NCI-H1092 treated with DMSO at 0.1 percent for 48 hours (cell line): Measurements from ENCODE around the gene TRIM44.
"Not testable (repeated sequence)": the region's sequence is repeated elsewhere in the genome, so short reads cannot be mapped to it uniquely, and the experiment has no call there.

ENCODE experiments used
- DNase-seq: peaks from one replicate; lab custom pipeline; 2025; lab: John Stamatoyannopoulos, UW

The TRIM44 gene

GRCh38 chr11:35672608-35673007 is 10.0 kb downstream of the TRIM44 start:
- no peak for DNase-seq

GRCh38 chr11:35675901-35676610 is 13.5 kb downstream of the TRIM44 start:
- no peak for DNase-seq

GRCh38 chr11:35676611-35676965 is 14.0 kb downstream of the TRIM44 start:
- no peak for DNase-seq

GRCh38 chr11:35677904-35678303 is 15.3 kb downstream of the TRIM44 start:
- DNase-seq, result no peak

- no peak for DNase-seq
Observed at GRCh38 chr11:35678471-35678870, 15.9 kb downstream of the TRIM44 start.

- no peak for DNase-seq
Observed at GRCh38 chr11:35678975-35679374, 16.4 kb downstream of the TRIM44 start.

GRCh38 chr11:35680506-35680905 is 17.9 kb downstream of the TRIM44 start:
- DNase-seq, result no peak

- DNase-seq, result no peak
Observed at GRCh38 chr11:35681163-35681767, 18.7 kb downstream of the TRIM44 start.

- peak; percentile 80 for DNase-seq
Observed at GRCh38 chr11:35682230-35683173, 19.9 kb downstream of the TRIM44 start.

GRCh38 chr11:35683728-35684339 is 21.3 kb downstream of the TRIM44 start:
- no peak for DNase-seq

- no peak for DNase-seq
Observed at GRCh38 chr11:35688023-35688422, 25.4 kb downstream of the TRIM44 start.

GRCh38 chr11:35689081-35689996 is 26.8 kb downstream of the TRIM44 start:
- no peak for DNase-seq

GRCh38 chr11:35702126-35702525 is 39.6 kb downstream of the TRIM44 start:
- no peak for DNase-seq

- no peak for DNase-seq
Observed at GRCh38 chr11:35709376-35709775, 46.8 kb downstream of the TRIM44 start.

GRCh38 chr11:35711173-35711910 is 48.8 kb downstream of the TRIM44 start:
- no peak for DNase-seq

- no peak for DNase-seq
Observed at GRCh38 chr11:35711924-35712323, 49.3 kb downstream of the TRIM44 start.

GRCh38 chr11:35712533-35712932 is 50.0 kb downstream of the TRIM44 start:
- no peak for DNase-seq

- DNase-seq, result no peak
Observed at GRCh38 chr11:35714882-35715627, 52.5 kb downstream of the TRIM44 start.

GRCh38 chr11:35715677-35716076 is 53.1 kb downstream of the TRIM44 start:
- not testable (repeated sequence) for DNase-seq

- no peak for DNase-seq
Observed at GRCh38 chr11:35717043-35717442, 54.5 kb downstream of the TRIM44 start.
